ENCODE measurements around the gene PTBP1. TPM values are rescaled to one million over a fixed set of nuclear protein-coding genes. Genes with fewer than 3 reads are reported as not detected.
A peak's percentile ranks its signal among the peaks of the same experiment; 100 is the strongest.

PTBP1 gene
- total and polyA plus RNA-seq, 2 of the 13 experiments (the other 11 are each of a cell fraction or from before 2014, with no cell fraction given), result 195 to 288 TPM

GRCh38 chr19:797528-798414 is 519 bp downstream of the PTBP1 start (continued):
- TF ChIP-seq, protein P1, sequence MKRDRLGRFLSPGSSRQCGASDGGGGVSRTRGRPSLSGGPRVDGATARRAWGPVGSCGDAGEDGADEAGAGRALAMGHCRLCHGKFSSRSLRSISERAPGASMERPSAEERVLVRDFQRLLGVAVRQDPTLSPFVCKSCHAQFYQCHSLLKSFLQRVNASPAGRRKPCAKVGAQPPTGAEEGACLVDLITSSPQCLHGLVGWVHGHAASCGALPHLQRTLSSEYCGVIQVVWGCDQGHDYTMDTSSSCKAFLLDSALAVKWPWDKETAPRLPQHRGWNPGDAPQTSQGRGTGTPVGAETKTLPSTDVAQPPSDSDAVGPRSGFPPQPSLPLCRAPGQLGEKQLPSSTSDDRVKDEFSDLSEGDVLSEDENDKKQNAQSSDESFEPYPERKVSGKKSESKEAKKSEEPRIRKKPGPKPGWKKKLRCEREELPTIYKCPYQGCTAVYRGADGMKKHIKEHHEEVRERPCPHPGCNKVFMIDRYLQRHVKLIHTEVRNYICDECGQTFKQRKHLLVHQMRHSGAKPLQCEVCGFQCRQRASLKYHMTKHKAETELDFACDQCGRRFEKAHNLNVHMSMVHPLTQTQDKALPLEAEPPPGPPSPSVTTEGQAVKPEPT (CRISPR knock-in tag; IDR thresholded peaks at IDR 0.05; ENCODE audit: low read depth), result no peak
- TF ChIP-seq ZNF501 (CRISPR knock-in tag; IDR thresholded peaks at IDR 0.05) (no peak; the same call in 1 of the 2 replicates), ZNF878 (CRISPR knock-in tag; IDR thresholded peaks at IDR 0.05) (0 out of 2 replicates have a peak, but pooled peaks have one; percentile 21), JDP2 (CRISPR knock-in tag; IDR thresholded peaks at IDR 0.05; ENCODE audit: borderline replicate concordance) (no peak), SRSF4 (IDR thresholded peaks at IDR 0.05; ENCODE audit: low read depth, low read length, poor library complexity, severe bottlenecking) (no peak), FOXO4 (CRISPR knock-in tag; conservative IDR thresholded peaks at IDR 0.05) (no peak), ZHX1 (CRISPR knock-in tag; IDR thresholded peaks at IDR 0.05; ENCODE audit: low read depth) (no peak), ZNF619 (CRISPR knock-in tag; IDR thresholded peaks at IDR 0.05) (no peak), ZFP36L1 (CRISPR knock-in tag; IDR thresholded peaks at IDR 0.05) (no peak), ELF1 (CRISPR knock-in tag; IDR thresholded peaks at IDR 0.05) (no peak), CENPX (CRISPR knock-in tag; IDR thresholded peaks at IDR 0.05) (no peak), CC2D1A (CRISPR knock-in tag; IDR thresholded peaks at IDR 0.05) (no peak), BRD4 (CRISPR knock-in tag; IDR thresholded peaks at IDR 0.05) (no peak), E2F5 (CRISPR knock-in tag; conservative IDR thresholded peaks at IDR 0.05) (peak; percentile 87), HCFC1 (IDR thresholded peaks at IDR 0.05; ENCODE audit: low read depth, low read length) (peak; percentile 33), MATR3 (CRISPR knock-in tag; IDR thresholded peaks at IDR 0.05) (no peak), ZNF44 (CRISPR knock-in tag; IDR thresholded peaks at IDR 0.05) (no peak), ZNF205 (CRISPR knock-in tag; IDR thresholded peaks at IDR 0.05) (no peak)
- TF ChIP-seq, protein P2, sequence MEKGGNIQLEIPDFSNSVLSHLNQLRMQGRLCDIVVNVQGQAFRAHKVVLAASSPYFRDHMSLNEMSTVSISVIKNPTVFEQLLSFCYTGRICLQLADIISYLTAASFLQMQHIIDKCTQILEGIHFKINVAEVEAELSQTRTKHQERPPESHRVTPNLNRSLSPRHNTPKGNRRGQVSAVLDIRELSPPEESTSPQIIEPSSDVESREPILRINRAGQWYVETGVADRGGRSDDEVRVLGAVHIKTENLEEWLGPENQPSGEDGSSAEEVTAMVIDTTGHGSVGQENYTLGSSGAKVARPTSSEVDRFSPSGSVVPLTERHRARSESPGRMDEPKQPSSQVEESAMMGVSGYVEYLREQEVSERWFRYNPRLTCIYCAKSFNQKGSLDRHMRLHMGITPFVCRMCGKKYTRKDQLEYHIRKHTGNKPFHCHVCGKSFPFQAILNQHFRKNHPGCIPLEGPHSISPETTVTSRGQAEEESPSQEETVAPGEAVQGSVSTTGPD (CRISPR knock-in tag; IDR thresholded peaks at IDR 0.05), result no peak
